ENCODE data around the gene RBM47.

DNA sequence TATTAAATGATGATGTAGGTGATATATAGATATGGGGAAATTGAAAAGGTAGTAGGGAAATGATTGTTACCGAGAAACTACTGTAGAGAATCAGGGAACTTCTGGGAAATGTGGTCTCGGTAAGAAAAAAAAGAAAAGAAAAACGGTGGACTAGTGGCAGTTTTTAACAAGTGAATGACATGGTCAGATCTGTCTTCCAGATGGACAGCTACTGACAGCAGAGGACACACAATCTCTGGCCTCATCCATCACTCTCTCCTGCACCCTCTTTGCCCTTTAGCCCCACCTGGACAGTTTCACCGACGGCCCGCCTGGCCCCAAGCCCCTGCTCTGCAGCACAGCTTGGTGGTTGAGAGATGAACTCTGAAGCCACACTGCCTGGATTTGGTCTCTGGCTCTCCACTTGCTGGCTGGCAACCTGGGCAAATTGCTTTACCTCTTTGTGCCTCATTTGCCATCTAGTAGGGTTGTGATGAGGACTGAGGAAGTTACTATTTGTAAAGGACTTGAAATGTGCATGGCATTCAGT, 23.4 kb downstream of the RBM47 start:
- TF ChIP-seq, protein P1, sequence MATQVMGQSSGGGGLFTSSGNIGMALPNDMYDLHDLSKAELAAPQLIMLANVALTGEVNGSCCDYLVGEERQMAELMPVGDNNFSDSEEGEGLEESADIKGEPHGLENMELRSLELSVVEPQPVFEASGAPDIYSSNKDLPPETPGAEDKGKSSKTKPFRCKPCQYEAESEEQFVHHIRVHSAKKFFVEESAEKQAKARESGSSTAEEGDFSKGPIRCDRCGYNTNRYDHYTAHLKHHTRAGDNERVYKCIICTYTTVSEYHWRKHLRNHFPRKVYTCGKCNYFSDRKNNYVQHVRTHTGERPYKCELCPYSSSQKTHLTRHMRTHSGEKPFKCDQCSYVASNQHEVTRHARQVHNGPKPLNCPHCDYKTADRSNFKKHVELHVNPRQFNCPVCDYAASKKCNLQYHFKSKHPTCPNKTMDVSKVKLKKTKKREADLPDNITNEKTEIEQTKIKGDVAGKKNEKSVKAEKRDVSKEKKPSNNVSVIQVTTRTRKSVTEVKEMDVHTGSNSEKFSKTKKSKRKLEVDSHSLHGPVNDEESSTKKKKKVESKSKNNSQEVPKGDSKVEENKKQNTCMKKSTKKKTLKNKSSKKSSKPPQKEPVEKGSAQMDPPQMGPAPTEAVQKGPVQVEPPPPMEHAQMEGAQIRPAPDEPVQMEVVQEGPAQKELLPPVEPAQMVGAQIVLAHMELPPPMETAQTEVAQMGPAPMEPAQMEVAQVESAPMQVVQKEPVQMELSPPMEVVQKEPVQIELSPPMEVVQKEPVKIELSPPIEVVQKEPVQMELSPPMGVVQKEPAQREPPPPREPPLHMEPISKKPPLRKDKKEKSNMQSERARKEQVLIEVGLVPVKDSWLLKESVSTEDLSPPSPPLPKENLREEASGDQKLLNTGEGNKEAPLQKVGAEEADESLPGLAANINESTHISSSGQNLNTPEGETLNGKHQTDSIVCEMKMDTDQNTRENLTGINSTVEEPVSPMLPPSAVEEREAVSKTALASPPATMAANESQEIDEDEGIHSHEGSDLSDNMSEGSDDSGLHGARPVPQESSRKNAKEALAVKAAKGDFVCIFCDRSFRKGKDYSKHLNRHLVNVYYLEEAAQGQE (IDR thresholded peaks at IDR 0.05; ENCODE audit: borderline replicate concordance) = peak; percentile 15; the same call in 1 of the 2 replicates
- TF ChIP-seq, protein P1 (CRISPR knock-in tag; IDR thresholded peaks at IDR 0.05; ENCODE audit: low read depth) = no peak
- TF ChIP-seq HLTF (IDR thresholded peaks at IDR 0.05) (no peak), IRF2 (CRISPR knock-in tag; IDR thresholded peaks at IDR 0.05) (no peak), YY1 (IDR thresholded peaks at IDR 0.05; ENCODE audit: borderline replicate concordance in 1 of 3, control insufficient read depth in 1 of 3, extremely low read depth in 1 of 3, insufficient read depth in 3 of 3, insufficient read length in 1 of 3, insufficient replicate concordance in 2 of 3, low read depth in 1 of 3, low read length in 2 of 3) (no peak)
- TF ChIP-seq, protein P2, sequence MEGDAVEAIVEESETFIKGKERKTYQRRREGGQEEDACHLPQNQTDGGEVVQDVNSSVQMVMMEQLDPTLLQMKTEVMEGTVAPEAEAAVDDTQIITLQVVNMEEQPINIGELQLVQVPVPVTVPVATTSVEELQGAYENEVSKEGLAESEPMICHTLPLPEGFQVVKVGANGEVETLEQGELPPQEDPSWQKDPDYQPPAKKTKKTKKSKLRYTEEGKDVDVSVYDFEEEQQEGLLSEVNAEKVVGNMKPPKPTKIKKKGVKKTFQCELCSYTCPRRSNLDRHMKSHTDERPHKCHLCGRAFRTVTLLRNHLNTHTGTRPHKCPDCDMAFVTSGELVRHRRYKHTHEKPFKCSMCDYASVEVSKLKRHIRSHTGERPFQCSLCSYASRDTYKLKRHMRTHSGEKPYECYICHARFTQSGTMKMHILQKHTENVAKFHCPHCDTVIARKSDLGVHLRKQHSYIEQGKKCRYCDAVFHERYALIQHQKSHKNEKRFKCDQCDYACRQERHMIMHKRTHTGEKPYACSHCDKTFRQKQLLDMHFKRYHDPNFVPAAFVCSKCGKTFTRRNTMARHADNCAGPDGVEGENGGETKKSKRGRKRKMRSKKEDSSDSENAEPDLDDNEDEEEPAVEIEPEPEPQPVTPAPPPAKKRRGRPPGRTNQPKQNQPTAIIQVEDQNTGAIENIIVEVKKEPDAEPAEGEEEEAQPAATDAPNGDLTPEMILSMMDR (IDR thresholded peaks at IDR 0.05 in 2 of 3, conservative IDR thresholded peaks at IDR 0.05 in 1 of 3; ENCODE audit: insufficient read depth in 2 of 3, low read depth in 1 of 3, low read length in 3 of 3) = peak in 2 of 3 experiments; percentile 24 to 35; a peak in 4 of 6 replicates
